IMR-90 (cell line): Measurements from ENCODE around the gene CA9. TPM values are rescaled to one million over a fixed set of nuclear protein-coding genes. Genes with fewer than 3 reads are reported as not detected.

ENCODE experiments used
- ATAC-seq: fragments of 200-7000 bp; cut with Tn5 transposase; 2 replicates; pipeline ENCODE4 v1.9.1; 2020; ENCODE audit warnings: low read depth, mild to moderate bottlenecking, moderate library complexity
- BruUV-seq: library from RNA; stranded (reverse); fragments of 400-500 nt; replicated peaks from 2 replicates; lab custom pipeline; 2021; lab: Mats Ljungman, UMichigan
- CTCF ChIA-PET: fragments of 300-600 bp; formaldehyde crosslinking; extraction: SDS; loops from one replicate; lab custom pipeline; 2021; ENCODE audit warnings: antibody characterized with exemption; lab: Yijun Ruan, JAX
- POLR2A ChIA-PET: fragments of 300-600 bp; sonication (Branson Sonifier 250); formaldehyde crosslinking; loops from one replicate; lab custom pipeline; 2022; ENCODE audit warnings: antibody characterized with exemption; ENCODE audit not compliant: unreplicated experiment; lab: Charles Lee
- DNase-seq: peaks from one replicate; pipeline ENCODE4 v3.0.0; 2013
- H2AFZ ChIP-seq: replicated peaks from 2 replicates; pipeline ENCODE3; 2013; ENCODE audit warnings: low read length, mild to moderate bottlenecking; ENCODE audit not compliant: poor library complexity
- H2AK5ac ChIP-seq: 2 replicates; pipeline ENCODE4 v1.6.1; 2013; ENCODE audit warnings: low read depth, low read length, inconsistent platforms
- H2AK9ac ChIP-seq: replicated peaks from 2 replicates; pipeline ENCODE3; 2013; ENCODE audit warnings: mild to moderate bottlenecking, low read depth, low read length, moderate library complexity; ENCODE audit not compliant: poor library complexity
- H2BK120ac ChIP-seq: 2 replicates; pipeline ENCODE4 v1.6.1; 2013; ENCODE audit warnings: low read depth, low read length, inconsistent platforms
- H2BK15ac ChIP-seq: 3 replicates; pipeline ENCODE4 v1.6.1; 2013; ENCODE audit warnings: low read depth, low read length, inconsistent platforms
- H2BK20ac ChIP-seq: 2 replicates; pipeline ENCODE4 v1.6.1; 2013; ENCODE audit warnings: low read depth, mild to moderate bottlenecking, inconsistent platforms, low read length, moderate library complexity
- H2BK5ac ChIP-seq: 2 replicates; pipeline ENCODE4 v1.6.1; 2013; ENCODE audit warnings: mild to moderate bottlenecking, low read depth, low read length, inconsistent platforms; ENCODE audit not compliant: poor library complexity, severe bottlenecking
- H3K14ac ChIP-seq: replicated peaks from 2 replicates; pipeline ENCODE4 v1.6.1; 2013; ENCODE audit warnings: low read depth, low read length, inconsistent platforms
- H3K18ac ChIP-seq: 2 replicates; pipeline ENCODE4 v1.6.1; 2013; ENCODE audit warnings: low read depth, low read length, control low read depth
- H3K23ac ChIP-seq: 2 replicates; pipeline ENCODE4 v1.6.1; 2013; ENCODE audit warnings: low read depth, low read length, inconsistent platforms
- H3K27ac ChIP-seq: 2 replicates; pipeline ENCODE4 v1.5.1; 2013; ENCODE audit warnings: mild to moderate bottlenecking, control low read depth, low read length; ENCODE audit not compliant: insufficient read depth
- H3K27me3 ChIP-seq: 2 replicates; pipeline ENCODE4 v1.6.1; 2013; ENCODE audit warnings: low read length; ENCODE audit not compliant: control insufficient read depth, insufficient read depth
- H3K36me3 ChIP-seq: 2 replicates; pipeline ENCODE4 v1.6.1; 2013; ENCODE audit warnings: low read length, mixed read lengths; ENCODE audit not compliant: control insufficient read depth, insufficient read depth
- H3K4ac ChIP-seq: 2 replicates; pipeline ENCODE4 v1.6.1; 2013; ENCODE audit warnings: low read depth, low read length, inconsistent platforms
- H3K4me1 ChIP-seq: 2 replicates; pipeline ENCODE4 v1.6.1; 2013; ENCODE audit warnings: low read length, mixed read lengths; ENCODE audit not compliant: control insufficient read depth, insufficient read depth
- H3K4me2 ChIP-seq: 2 replicates; pipeline ENCODE4 v1.6.1; 2013; ENCODE audit warnings: low read depth, mild to moderate bottlenecking, control low read depth, low read length, moderate library complexity
- H3K4me3 ChIP-seq: 2 replicates; pipeline ENCODE4 v1.5.1; 2013; ENCODE audit warnings: low read depth, mild to moderate bottlenecking, control low read depth, low read length, moderate library complexity; ENCODE audit not compliant: insufficient read depth
- H3K56ac ChIP-seq: 2 replicates; pipeline ENCODE4 v1.6.1; 2013; ENCODE audit warnings: low read length, inconsistent platforms; ENCODE audit not compliant: insufficient read depth; ENCODE audit errors: extremely low read depth
- H3K79me1 ChIP-seq, 2 experiments: 2 replicates each; pipeline ENCODE4 v1.6.1; 2013; ENCODE audit warnings: low read length in 2 of 2, inconsistent platforms in 1 of 2, low read depth in 1 of 2
- H3K9ac ChIP-seq: 2 replicates; pipeline ENCODE4 v1.6.1; 2013; ENCODE audit warnings: low read depth, low read length, control low read depth
- H3K9me1 ChIP-seq: 2 replicates; pipeline ENCODE4 v1.6.1; 2013; ENCODE audit warnings: low read length, inconsistent platforms; ENCODE audit not compliant: insufficient read depth
- H3K9me3 ChIP-seq: 2 replicates; pipeline ENCODE4 v1.6.1; 2013; ENCODE audit warnings: low read length; ENCODE audit not compliant: control insufficient read depth, insufficient read depth
- H4K20me1 ChIP-seq: 2 replicates; pipeline ENCODE4 v1.6.1; 2013; ENCODE audit warnings: low read length, inconsistent platforms; ENCODE audit not compliant: insufficient read depth
- H4K5ac ChIP-seq: 2 replicates; pipeline ENCODE4 v1.6.1; 2013; ENCODE audit warnings: mild to moderate bottlenecking, low read depth, low read length, control low read depth
- H4K8ac ChIP-seq, 2 experiments: 2 replicates each; pipeline ENCODE4 v1.6.1; 2013; ENCODE audit warnings: low read depth in 2 of 2, low read length in 2 of 2, control low read depth in 1 of 2, inconsistent platforms in 1 of 2
- H4K91ac ChIP-seq: 2 replicates; pipeline ENCODE4 v1.6.1; 2013; ENCODE audit warnings: low read depth, low read length, inconsistent platforms; ENCODE audit not compliant: insufficient read depth
- BHLHE40 ChIP-seq: fragments of 150-350 bp; IDR thresholded peaks from 2 replicates; pipeline ENCODE4 v1.6.1; 2016; ENCODE audit warnings: mild to moderate bottlenecking, low read depth, low read length
- CEBPB ChIP-seq: IDR thresholded peaks from 2 replicates; pipeline ENCODE4 v1.6.1; 2012; ENCODE audit warnings: low read depth, low read length, improper control_type of control experiment
- CTCF ChIP-seq: conservative IDR thresholded peaks from 2 replicates; pipeline ENCODE4 v1.5.1; 2012; ENCODE audit warnings: mild to moderate bottlenecking, low read depth, low read length, improper control_type of control experiment
- FOS ChIP-seq: fragments of 150-350 bp; IDR thresholded peaks from 2 replicates; pipeline ENCODE4 v1.6.1; 2016; ENCODE audit warnings: low read depth, low read length
- MAFK ChIP-seq: IDR thresholded peaks from 2 replicates; pipeline ENCODE4 v1.6.1; 2012; ENCODE audit warnings: low read depth, low read length, improper control_type of control experiment
- MAZ ChIP-seq: IDR thresholded peaks from 2 replicates; pipeline ENCODE4 v1.6.1; 2012; ENCODE audit warnings: low read depth, mild to moderate bottlenecking, low read length, improper control_type of control experiment, moderate library complexity, borderline replicate concordance
- MXI1 ChIP-seq: IDR thresholded peaks from 2 replicates; pipeline ENCODE4 v1.6.1; 2012; ENCODE audit warnings: low read depth, mild to moderate bottlenecking, low read length, moderate library complexity, borderline replicate concordance
- RCOR1 ChIP-seq: IDR thresholded peaks from 2 replicates; pipeline ENCODE4 v1.6.1; 2012; ENCODE audit warnings: mild to moderate bottlenecking, low read length, improper control_type of control experiment; ENCODE audit not compliant: insufficient replicate concordance
- RFX5 ChIP-seq: IDR thresholded peaks from 2 replicates; pipeline ENCODE4 v1.8.0; 2012; ENCODE audit warnings: low read depth, mild to moderate bottlenecking, low read length, moderate library complexity
- SMC3 ChIP-seq: fragments of 150-350 bp; IDR thresholded peaks from 2 replicates; pipeline ENCODE4 v1.6.1; 2016; ENCODE audit warnings: low read depth, mild to moderate bottlenecking, antibody characterized with exemption, low read length, moderate library complexity
- USF2 ChIP-seq: fragments of 150-350 bp; IDR thresholded peaks from 2 replicates; pipeline ENCODE4 v1.6.1; 2017; ENCODE audit warnings: mild to moderate bottlenecking, antibody characterized with exemption, low read length, low read depth
- WGBS, 2 experiments: methylation state at CpG; one replicate each; pipeline versions ENCODE4 v1.1.5 to v1.1.7; 2013; ENCODE audit warnings: missing lambda C conversion rate in 2 of 2; ENCODE audit not compliant: insufficient read length in 1 of 2; ENCODE audit errors: extremely low coverage in 2 of 2; 5-methylcytosine and 5-hydroxymethylcytosine counted together
- dilution Hi-C: fragments of 300-500 bp; cut with HindIII; formaldehyde crosslinking; loops from one replicate; pipeline ENCODE4 v1.14.3; 2018; ENCODE audit warnings: low sequenced_read_pairs; ENCODE audit not compliant: unreplicated experiment
- in situ Hi-C: fragments of 300-500 bp; cut with MboI; formaldehyde crosslinking; loops from 3 replicates; pipeline ENCODE4 v1.14.3; 2019; ENCODE audit warnings: low sequenced_read_pairs, inconsistent platforms, mixed read lengths
- intact Hi-C: fragments of 100-400 bp; cut with micrococcal nuclease; formaldehyde crosslinking; loops from 2 replicates; pipeline ENCODE4 v1.10.0; 2022
- polyA plus RNA-seq, 3 experiments: library from polyadenylated mRNA; depleted of rRNA; stranded (reverse); fragments of >200 nt; gene quantifications; 2 replicates each; pipeline ENCODE4 v1.2.3, GENCODE V29; 2012; ENCODE audit warnings: low replicate concordance in 1 of 3
- total RNA-seq: library from RNA; depleted of rRNA; stranded (reverse); fragments of >200 nt; gene quantifications from 2 replicates; pipeline ENCODE4 v1.2.3, GENCODE V29; 2012

CA9 gene
- total and polyA plus RNA-seq, 2 of the 4 experiments (the other 2 are of a cell fraction) = 0.54 to 3.9 TPM

GRCh38 chr9:35717132-35717870 lies 43.6 kb downstream of the CA9 start:
- in situ Hi-C loops (no loop called here), dilution Hi-C loops (no loop called here), intact Hi-C loops (no loop called here)
- Histone ChIP-seq H3K9me1 (no peaks in the 10 kb centered on the region; the same call in 1 of the 2 replicates), H3K56ac (no peak overlapping the region), H2AK9ac (no peak overlapping the region), H2BK20ac (no peak overlapping the region), H3K36me3 (peaks cover 88% of the 10 kb centered on the region), H2AK5ac (no peak overlapping the region), H3K4me2 (no peak overlapping the region), H4K8ac (no peak overlapping the region), H3K27me3 (no peaks in the 10 kb centered on the region), H2BK15ac (no peak overlapping the region), H3K9me3 (no peaks in the 10 kb centered on the region), H2AFZ (no peak overlapping the region), H3K9ac (no peak overlapping the region), H3K4ac (no peak overlapping the region), H3K27ac (no peak overlapping the region), H4K20me1 (peaks cover 33% of the 10 kb centered on the region), H3K23ac (no peak overlapping the region), H4K91ac (no peak overlapping the region), H4K5ac (no peak overlapping the region), H3K4me1 (no peaks in the 10 kb centered on the region), H2BK120ac (no peak overlapping the region), H3K18ac (no peak overlapping the region), H2BK5ac (no peak overlapping the region), H3K14ac (no peak overlapping the region), H3K79me1 (peaks cover 50 to 75% of the 10 kb centered on the region in 2 experiments), H3K4me3 (no peak overlapping the region)
- 94% methylated on average over 7 of the region's 14 CpGs; no CpG with 5 or more reads in 1 of the 2 experiments for WGBS, 2 experiments
- no peak for DNase-seq
- CTCF ChIA-PET = interaction anchor here (1.8 kb wide), 1 partner anchor 21 kb away, joined by 6 read pairs; no protein-coding TSS in a partner anchor
- TF ChIP-seq USF2 (no peak), FOS (no peak), CTCF (no peak), MXI1 (no peak), SMC3 (no peak), MAZ (no peak), RCOR1 (no peak), RFX5 (no peak), MAFK (no peak), BHLHE40 (no peak), CEBPB (no peak)
- POLR2A ChIA-PET = interaction anchor here (0.6 kb wide), 1 partner anchor 10 kb away, joined by 3 read pairs; no protein-coding TSS in a partner anchor
- BruUV-seq = no TSS peak
- ATAC-seq = no peak
